GM19240 (cell line): ENCODE data around the gene IL1RL2.
A peak's percentile ranks its signal among the peaks of the same experiment; 100 is the strongest.

Source experiments
- DNase-seq: peaks from one replicate; pipeline ENCODE4 v3.0.0; 2011; ENCODE audit warnings: low spot score; ENCODE audit not compliant: insufficient read length

Gene IL1RL2

GRCh38 chr2:102238039-102238756, 51.4 kb downstream of the IL1RL2 start:
- no peak for DNase-seq

- no peak for DNase-seq
These were observed 52.0 kb downstream of the IL1RL2 start for GRCh38 chr2:102238778-102239177.

- no peak for DNase-seq
These were observed 52.5 kb downstream of the IL1RL2 start for GRCh38 chr2:102239344-102239743.

- peak; percentile 90 for DNase-seq
These were observed 54.0 kb downstream of the IL1RL2 start for GRCh38 chr2:102240640-102241370.

GRCh38 chr2:102241616-102242305, 54.9 kb downstream of the IL1RL2 start:
- DNase-seq: no peak

GRCh38 chr2:102245266-102246151, 58.7 kb downstream of the IL1RL2 start:
- no peak for DNase-seq

GRCh38 chr2:102250278-102250821, 63.5 kb downstream of the IL1RL2 start:
- no peak for DNase-seq

GRCh38 chr2:102251042-102251848, 64.4 kb downstream of the IL1RL2 start:
- DNase-seq: no peak

GRCh38 chr2:102251849-102252203, 65.0 kb downstream of the IL1RL2 start:
- no peak for DNase-seq

GRCh38 chr2:102252236-102252635, 65.4 kb downstream of the IL1RL2 start:
- DNase-seq: no peak

- DNase-seq: no peak
These were observed 66.4 kb downstream of the IL1RL2 start for GRCh38 chr2:102253140-102253752.

GRCh38 chr2:102253753-102254150, 66.9 kb downstream of the IL1RL2 start:
- no peak for DNase-seq

- no peak for DNase-seq
These were observed 69.5 kb downstream of the IL1RL2 start for GRCh38 chr2:102256276-102256675.

- DNase-seq: no peak
These were observed 70.1 kb downstream of the IL1RL2 start for GRCh38 chr2:102256874-102257462.

GRCh38 chr2:102258025-102258385, 71.2 kb downstream of the IL1RL2 start:
- no peak for DNase-seq

- DNase-seq: no peak
These were observed 71.7 kb downstream of the IL1RL2 start for GRCh38 chr2:102258386-102259074.

- DNase-seq: no peak
These were observed 74.8 kb downstream of the IL1RL2 start for GRCh38 chr2:102261467-102262135.
